Islet of Langerhans (tissue), 1 donor: ENCODE data around the gene PHF13.

Source experiments
- FAIRE-seq: peaks from one replicate; lab custom pipeline; 2011; peaks lifted over from hg19 to GRCh38; lab: Jason Lieb, UNC

PHF13 gene

DNA sequence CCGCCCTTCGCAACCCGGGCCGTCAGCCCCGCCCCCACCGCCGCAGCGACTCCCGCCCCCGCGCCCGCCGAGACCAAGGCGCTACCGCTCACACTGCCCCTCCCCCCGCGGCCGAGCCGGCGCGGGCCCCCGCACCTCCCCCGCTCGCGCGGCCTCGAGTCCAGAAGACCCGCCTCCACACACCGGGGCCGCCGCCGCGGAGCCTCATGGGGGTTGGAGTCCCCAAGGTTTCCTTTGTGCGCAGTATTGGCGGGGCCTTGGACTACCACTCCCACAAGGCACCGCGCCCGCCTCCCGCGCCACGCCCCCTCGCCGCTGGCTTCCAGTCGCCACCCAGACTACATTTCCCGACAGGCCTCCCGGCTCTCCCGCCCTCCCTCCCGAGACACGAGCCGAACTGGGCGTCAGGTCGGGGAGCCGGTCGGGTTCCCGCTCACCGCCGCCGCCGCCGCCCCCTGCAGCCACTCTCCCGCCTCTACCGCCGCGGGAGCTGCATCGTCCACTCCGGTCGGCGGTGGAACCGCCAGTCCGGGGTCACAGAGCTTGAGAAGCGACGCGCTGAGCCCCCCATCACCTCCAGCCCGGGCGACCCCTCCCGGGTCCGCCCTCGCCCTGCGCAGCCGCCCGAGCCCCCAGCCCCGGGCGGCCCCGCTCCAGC lies at the start of gene PHF13:
Gene PHF13 (plus strand): TSS at position 371 of the 658 bp plus-strand sequence. CDS start 336 bp downstream, outside the sequence.
- no peak for FAIRE-seq

DNA sequence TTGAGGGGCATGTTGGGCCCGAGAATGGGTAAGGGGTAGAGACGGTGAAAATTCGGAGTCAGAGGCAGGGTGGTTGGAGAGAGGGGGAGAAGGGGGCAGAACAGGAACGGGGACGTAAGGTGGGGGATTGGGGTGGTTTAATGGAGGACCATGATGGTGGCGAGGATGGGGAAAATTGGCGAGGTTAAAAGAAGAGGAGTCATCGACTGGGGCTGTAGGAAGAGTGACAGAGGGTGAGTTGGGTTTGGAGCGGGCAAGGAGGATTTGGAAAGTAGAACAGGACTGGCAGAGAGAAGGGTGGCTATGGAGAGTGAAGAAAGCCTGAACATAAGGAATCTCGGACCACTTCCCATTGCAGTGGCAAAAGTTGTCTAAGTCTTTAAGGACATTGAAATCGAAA lies 44.5 kb upstream of the PHF13 start:
- no peak for FAIRE-seq

DNA sequence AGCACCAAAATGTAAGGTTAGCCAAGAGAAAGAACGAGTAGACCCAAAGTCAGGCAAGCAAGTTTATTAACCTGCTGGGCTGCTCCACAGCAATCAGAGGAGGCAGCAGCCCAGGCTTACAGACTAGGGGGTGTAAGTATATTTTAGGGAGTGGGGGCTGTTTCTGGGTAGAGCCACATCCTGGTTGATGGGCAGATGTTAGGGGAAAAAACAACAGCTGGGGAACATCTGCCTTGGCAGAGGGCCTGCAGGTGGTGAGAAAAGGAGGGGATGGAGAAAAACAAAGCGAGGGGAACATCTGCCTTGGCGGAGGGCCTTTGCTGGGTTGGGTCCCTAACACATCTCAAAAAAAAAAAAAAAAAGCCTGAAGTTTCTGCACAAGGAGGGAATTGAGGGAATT lies 43.4 kb upstream of the PHF13 start:
- FAIRE-seq, result no peak

DNA sequence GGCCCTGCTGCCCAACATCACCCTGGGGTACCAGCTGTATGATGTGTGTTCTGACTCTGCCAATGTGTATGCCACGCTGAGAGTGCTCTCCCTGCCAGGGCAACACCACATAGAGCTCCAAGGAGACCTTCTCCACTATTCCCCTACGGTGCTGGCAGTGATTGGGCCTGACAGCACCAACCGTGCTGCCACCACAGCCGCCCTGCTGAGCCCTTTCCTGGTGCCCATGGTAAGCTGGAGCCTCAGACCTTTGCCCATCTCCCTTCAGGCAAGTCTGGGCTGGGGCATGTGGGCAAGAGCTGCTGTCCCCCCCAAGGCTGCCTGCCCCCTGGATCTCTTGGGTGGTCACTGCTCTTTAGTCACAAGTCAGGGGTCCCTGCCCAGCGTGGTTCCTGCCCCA lies 42.5 kb upstream of the PHF13 start:
- FAIRE-seq, result no peak

DNA sequence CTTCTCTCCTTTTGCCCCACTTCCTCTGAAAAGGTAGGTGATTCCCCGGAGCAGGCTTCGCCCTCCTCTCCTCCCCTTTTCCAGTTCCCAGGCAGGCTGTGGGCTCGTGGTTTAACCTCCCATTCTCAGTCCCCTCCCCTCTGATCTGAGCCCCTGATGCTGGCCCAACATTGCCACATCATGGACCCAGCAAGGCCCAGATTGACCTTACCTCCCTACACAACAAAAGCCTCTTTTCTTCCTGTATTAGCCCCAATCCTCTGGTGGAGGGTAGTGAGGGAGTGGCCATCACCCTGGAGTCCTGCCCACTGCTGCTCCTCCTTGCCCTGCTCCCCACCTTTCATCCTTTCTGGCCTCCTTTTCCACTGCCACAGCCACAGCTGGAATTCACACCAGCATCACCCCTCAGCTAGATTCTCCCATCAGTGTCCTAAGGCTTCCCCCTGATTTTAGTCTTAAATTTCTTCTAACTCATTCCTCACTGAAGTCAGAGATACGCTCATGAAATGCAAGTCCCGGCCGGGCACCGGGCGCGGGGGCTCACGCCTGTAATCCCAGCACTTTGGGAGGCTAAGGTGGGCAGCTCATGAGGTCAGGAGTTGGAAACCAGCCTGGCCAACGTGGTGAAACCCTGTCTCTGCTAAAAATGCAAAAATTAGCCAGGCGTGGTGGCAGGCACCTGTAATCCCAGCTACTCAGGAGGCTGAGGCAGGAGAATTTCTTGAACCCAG lies 40.7 kb upstream of the PHF13 start:
- FAIRE-seq, result no peak

DNA sequence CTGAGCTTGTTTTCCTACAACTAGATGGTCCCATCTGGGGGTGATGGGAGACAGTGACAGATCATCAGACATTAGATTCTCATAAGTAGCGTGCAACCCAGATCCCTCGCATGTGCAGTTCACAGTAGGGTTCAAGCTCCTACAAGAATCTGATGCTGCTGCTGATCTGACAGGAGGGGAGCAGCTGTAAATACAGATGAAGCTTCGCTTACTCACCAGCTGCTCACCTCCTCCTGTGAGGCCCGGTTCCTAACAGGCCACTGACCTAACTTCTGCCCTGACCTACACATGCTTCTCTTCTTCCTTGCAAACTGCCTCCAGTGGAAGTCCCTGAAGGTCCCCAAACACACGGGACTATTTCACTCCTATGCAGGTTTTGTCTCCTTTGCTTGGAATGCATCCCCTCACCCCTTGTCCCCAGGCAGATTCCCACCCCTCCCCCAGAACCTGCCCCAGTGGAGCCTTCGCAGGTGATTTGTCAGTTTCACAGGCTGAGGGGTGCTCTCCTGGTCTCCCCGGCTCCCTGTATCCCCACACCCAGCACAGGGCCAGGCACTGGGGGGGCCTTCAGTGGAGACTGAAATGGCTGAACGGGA lies 39.4 kb upstream of the PHF13 start:
- no peak for FAIRE-seq

DNA sequence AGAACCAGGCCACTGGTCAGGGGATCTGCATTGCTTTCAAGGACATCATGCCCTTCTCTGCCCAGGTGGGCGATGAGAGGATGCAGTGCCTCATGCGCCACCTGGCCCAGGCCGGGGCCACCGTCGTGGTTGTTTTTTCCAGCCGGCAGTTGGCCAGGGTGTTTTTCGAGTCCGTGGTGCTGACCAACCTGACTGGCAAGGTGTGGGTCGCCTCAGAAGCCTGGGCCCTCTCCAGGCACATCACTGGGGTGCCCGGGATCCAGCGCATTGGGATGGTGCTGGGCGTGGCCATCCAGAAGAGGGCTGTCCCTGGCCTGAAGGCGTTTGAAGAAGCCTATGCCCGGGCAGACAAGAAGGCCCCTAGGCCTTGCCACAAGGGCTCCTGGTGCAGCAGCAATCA lies 38.7 kb upstream of the PHF13 start:
- no peak for FAIRE-seq

DNA sequence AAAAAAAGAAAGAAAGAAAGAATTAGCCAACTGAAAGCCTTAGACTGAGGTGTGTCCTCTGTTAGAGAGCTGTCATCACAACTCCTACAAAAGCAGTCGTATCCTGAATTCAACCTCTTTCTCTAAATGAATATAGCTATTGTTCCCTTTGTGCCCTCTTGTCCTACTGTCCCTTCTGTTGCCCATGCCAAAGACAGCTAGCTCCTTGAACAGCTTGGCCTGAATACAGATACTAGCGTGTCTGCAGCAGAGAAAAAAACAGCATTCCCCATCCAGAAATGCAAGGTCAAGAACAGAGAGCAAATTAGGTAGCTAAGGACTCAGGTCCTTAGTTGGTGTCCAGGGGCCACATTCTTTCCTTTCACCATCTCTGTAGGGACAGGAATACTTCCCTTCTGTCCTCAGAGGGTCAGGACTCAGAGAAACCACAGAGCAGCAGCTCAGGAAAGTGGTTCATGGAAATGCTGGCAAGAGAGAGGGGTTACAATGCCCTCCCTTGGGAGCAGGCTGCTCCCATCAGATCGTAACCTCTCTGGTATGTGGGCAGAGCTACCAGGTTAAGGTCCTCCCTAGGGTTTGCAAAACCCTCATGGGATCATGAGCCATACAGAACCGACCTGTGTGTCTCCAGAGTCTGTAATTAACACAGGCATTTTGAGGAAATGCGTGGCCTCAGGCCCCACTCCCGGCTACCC lies 35.6 kb upstream of the PHF13 start:
- no peak for FAIRE-seq

DNA sequence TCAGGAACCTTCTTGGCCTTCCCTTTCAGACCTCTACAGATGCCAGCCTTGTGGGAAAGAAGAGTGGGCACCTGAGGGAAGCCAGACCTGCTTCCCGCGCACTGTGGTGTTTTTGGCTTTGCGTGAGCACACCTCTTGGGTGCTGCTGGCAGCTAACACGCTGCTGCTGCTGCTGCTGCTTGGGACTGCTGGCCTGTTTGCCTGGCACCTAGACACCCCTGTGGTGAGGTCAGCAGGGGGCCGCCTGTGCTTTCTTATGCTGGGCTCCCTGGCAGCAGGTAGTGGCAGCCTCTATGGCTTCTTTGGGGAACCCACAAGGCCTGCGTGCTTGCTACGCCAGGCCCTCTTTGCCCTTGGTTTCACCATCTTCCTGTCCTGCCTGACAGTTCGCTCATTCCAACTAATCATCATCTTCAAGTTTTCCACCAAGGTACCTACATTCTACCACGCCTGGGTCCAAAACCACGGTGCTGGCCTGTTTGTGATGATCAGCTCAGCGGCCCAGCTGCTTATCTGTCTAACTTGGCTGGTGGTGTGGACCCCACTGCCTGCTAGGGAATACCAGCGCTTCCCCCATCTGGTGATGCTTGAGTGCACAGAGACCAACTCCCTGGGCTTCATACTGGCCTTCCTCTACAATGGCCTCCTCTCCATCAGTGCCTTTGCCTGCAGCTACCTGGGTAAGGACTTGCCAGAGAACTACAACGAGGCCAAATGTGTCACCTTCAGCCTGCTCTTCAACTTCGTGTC lies 34.7 kb upstream of the PHF13 start:
- FAIRE-seq, result no peak

DNA sequence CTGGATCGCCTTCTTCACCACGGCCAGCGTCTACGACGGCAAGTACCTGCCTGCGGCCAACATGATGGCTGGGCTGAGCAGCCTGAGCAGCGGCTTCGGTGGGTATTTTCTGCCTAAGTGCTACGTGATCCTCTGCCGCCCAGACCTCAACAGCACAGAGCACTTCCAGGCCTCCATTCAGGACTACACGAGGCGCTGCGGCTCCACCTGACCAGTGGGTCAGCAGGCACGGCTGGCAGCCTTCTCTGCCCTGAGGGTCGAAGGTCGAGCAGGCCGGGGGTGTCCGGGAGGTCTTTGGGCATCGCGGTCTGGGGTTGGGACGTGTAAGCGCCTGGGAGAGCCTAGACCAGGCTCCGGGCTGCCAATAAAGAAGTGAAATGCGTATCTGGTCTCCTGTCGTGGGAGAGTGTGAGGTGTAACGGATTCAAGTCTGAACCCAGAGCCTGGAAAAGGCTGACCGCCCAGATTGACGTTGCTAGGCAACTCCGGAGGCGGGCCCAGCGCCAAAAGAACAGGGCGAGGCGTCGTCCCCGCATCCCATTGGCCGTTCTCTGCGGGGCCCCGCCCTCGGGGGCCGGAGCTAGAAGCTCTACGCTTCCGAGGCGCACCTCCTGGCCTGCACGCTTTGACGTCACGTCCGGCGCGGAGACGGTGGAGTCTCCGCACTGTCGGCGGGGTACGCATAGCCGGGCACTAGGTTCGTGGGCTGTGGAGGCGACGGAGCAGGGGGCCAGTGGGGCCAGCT lies 34.0 kb upstream of the PHF13 start, which contains the start of gene ZBTB48:
Gene ZBTB48 (plus strand): TSS at position 621 of the 745 bp plus-strand sequence. CDS start 616 bp downstream, outside the sequence.
- FAIRE-seq, result peak; percentile 94

DNA sequence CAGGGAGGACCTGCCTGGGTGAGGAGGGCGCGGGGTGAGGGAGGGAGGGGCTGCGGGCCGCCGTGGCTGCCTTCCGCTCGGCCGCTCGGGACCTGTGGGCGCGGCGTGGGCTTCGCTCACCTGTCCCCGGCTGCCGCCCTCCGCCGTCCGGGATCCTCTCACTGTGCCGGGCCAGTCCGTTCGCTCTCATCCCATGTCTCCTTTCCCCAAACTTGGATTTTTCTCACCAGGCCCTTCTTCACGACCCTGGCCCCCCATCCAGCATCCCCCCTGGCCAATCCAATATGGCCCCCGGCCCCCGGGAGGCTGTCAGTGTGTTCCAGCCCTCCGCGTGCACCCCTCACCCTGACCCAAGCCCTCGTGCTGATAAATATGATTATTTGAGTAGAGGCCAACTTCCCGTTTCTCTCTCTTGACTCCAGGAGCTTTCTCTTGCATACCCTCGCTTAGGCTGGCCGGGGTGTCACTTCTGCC lies 33.4 kb upstream of the PHF13 start:
- no peak for FAIRE-seq

DNA sequence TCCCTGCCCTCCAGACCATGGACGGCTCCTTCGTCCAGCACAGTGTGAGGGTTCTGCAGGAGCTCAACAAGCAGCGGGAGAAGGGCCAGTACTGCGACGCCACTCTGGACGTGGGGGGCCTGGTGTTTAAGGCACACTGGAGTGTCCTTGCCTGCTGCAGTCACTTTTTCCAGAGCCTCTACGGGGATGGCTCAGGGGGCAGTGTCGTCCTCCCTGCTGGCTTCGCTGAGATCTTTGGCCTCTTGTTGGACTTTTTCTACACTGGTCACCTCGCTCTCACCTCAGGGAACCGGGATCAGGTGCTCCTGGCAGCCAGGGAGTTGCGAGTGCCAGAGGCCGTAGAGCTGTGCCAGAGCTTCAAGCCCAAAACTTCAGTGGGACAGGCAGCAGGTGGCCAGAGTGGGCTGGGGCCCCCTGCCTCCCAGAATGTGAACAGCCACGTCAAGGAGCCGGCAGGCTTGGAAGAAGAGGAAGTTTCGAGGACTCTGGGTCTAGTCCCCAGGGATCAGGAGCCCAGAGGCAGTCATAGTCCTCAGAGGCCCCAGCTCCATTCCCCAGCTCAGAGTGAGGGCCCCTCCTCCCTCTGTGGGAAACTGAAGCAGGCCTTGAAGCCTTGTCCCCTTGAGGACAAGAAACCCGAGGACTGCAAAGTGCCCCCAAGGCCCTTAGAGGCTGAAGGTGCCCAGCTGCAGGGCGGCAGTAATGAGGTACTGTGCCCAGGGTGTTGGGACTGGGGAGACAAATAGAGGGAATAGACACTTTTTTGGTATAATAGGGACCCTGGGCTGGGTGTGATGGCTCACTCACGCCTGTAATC lies 32.7 kb upstream of the PHF13 start:
- FAIRE-seq, result no peak

DNA sequence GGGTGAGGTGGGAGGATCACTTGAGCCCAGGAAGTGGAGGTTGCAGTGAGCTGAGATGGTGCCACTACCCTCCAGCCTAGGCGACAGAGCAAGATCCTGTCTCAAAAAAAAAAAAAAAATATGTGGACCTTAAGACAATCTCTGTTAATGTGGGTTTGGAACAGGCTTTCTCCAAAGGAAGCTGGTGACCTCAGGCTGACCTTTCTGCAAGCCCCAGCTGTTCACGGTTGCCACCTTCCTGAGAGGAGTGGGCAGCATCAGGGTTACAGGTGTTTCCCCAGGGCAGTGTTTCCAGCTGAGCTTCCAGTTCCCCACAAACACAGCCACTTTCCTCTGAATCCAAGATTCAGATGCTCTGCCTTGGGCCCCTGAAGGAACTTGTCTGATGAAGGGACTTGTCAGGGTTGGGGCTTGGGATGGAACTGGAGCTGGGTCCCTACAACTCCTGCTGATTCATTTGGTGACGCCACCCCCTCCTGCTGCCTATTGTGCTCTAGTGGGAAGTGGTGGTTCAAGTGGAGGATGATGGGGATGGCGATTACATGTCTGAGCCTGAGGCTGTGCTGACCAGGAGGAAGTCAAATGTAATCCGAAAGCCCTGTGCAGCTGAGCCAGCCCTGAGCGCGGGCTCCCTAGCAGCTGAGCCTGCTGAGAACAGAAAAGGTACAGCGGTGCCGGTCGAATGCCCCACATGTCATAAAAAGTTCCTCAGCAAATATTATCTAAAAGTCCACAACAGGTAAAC lies 31.8 kb upstream of the PHF13 start:
- FAIRE-seq, result no peak

DNA sequence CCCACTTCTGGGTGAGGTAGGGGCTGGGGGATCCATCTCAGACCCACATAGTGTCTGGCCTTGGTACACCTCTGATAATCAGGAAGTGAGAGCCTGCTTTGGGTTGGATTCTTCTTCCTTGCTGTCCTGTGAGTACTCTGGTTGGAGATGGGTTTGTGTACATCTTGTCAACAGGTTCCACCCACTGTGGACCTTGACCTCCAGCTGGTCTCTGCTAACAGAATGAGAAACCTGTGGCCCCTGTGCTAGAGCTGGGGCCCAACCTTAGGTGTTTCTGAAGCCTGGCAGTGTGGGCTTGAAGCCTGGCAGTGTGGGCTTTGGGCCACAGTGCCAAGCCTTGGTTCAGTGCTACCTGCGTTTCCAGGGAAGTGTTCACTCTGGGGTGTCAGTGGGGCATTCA lies 31.2 kb upstream of the PHF13 start:
- no peak for FAIRE-seq

DNA sequence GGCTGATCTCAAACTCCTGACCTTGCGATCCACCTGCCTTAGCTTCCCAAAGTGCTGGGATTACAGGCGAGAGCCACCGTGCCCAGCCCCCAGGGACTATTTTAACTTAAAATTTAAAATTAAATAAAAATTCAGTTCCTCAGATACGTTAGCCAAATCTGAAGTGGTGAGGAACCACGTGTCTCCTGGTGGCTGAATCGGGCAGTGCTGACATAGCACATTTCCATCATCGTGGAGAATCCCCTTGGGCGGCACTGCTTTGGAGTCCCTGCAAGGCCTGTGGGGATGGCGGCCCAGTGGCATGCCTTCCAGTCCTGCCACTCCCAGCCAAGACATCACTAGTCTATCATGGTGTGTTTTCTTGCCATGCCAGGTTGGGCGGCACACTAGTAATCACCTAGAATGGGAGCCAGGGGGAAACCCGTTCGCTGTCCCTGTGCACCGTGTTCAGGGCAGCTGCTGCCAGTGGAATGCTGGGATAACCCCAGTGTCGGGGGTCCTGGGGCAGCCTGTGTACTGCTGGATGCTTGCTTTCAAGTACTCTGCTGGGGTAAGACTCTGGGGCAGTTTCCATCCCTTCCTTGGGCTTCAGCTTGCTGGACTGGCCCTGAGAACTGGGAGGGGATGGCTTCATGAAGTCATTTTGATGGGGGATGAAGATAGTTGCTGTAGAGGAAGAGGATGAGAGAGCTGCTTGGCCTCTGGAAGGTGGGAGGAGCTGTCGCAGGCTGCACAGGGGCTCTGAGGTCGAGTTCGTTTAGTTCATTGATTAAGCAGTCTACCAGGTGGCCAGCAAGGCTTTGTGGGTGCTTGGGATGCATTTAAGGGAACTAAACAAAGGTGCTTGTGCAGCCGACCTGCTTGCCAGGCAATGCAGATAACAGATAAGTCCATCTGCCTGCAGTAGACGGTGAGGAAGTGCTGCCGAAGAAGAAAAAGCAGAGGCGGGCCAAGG lies 29.1 kb upstream of the PHF13 start:
- FAIRE-seq, result no peak

DNA sequence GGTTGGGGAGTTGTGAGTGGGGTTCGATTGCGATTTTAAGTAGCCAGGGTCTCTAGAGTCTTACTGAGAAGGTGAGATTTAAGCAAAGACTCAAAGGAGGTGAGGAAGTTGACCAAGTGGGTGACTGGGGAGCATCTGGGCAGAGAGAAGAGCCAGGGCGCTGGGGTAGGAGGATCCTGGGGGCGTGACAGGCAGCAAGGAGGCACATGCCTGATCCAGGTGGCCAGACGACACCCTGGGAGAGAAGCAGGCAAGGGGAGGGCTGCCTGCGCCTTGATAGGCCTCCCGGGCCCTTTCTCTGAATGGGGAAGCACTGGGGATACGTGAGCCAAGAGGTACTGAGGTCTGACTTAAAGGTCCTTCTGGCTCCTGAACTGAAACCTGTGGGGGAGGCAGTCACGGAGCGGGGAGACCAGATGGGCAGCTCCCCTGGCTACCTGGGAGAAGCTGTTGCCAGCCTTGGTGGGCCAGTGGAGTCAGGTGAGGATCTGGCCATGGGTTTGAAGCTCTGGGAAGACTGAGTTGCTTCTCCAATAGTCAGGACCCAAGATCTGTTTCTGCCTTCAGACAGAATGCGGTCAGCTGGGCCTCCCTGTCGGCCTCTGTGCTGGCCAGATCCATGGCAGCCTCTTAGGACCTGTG lies 28.3 kb upstream of the PHF13 start:
- no peak for FAIRE-seq

DNA sequence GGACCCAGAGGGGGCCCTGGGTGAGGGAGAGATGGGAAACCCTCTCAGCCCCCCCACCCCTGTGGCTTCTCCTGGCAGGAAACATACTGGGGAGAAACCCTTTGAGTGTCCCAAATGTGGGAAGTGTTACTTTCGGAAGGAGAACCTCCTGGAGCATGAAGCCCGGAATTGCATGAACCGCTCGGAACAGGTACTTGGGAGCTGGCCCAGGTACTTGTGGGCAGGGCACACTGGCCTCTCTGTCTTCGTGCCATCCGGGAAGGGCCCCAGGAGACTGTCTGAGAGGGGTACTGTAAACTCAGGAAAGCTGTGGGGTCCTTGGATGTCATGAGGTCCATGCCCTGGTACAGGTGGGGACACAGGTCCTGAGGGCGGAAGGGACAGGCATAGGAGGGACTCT lies 27.7 kb upstream of the PHF13 start:
- FAIRE-seq, result no peak

DNA sequence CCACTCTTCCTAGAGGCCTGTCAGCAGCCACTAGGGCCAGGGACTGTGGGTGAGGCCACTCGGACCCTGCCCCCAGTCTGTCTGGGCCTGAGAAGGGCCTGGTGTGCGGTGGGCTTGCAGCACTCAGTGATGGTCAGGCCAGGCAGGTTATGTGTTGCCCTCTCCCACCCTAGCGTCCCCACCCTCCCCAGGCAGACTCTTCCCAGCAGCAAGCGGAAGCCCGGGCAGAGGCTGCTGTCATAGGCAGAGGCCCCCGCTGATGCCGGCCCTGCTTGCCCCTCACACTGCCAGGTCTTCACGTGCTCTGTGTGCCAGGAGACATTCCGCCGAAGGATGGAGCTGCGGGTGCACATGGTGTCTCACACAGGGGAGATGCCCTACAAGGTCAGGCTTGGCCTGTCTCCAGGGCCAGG lies 27.1 kb upstream of the PHF13 start:
- no peak for FAIRE-seq
